Stimulated activated naive CD8-positive, alpha-beta T cell treated with anti-CD3 and anti-CD28 coated beads, Interleukin-15, Interleukin-2, amounts not matched to agents 100 U/mL and 50 U/mL, for 24 hours (primary cell): Measurements from ENCODE around the gene DENND1B.
"Not testable (repeated sequence)": the region's sequence is repeated elsewhere in the genome, so short reads cannot be mapped to it uniquely, and the experiment has no call there.

Experiments used
- ATAC-seq: fragments of 150-1000 bp; cut with Tn5 transposase; one replicate; pipeline ENCODE4 v1.10.0; 2021
- DNase-seq: peaks from one replicate; pipeline ENCODE4 v3.0.0; 2021

Gene DENND1B

DNA sequence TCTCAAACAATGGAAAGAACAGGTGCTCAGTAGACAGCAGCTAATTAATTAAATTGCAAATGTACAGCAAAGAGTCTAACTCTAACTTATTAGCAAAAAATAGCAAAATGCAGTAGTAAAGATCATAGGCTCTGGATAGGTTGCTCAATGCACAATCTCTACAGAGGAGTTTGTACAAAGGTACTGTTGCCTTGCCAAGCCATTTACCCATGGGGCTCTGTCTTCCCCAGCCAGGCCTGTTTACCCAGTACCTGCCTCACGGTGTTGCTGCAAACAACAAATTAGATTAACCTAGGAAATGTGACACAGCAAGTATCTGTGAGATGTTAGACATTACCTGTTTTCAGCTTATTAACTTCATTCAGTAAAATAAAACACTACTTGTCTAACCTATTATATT lies 222.0 kb downstream of the DENND1B start:
- no peak for ATAC-seq
- DNase-seq: no peak

GRCh38 chr1:197546989-197547388 lies 228.3 kb downstream of the DENND1B start:
- ATAC-seq (no peak), DNase-seq (no peak)

DNA sequence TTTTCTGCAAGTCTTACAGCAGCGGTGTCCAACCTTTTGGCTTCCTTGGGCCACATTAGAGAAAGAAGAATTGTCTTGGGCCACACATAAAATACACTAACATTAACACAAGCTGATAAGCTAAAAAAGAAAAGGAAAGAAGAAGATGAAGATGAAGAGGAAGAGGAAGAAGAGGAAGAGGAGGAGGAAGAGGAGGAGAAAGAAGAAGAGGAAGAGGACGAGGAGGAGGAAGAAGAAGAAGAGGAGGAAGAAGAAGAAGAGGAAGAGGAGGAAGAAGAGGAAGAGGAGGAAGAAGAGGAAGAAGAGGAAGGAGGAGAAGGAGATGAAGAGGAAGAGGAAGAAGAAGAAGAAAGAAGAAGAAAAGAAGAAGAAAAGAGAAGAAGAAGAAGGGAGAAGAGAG lies 230.7 kb downstream of the DENND1B start:
- no peak for DNase-seq
- ATAC-seq: no peak

- no peak for ATAC-seq
- DNase-seq: no peak
Observed at GRCh38 chr1:197544130-197544529, 231.2 kb downstream of the DENND1B start.

GRCh38 chr1:197541411-197541810 lies 233.9 kb downstream of the DENND1B start:
- ATAC-seq (no peak), DNase-seq (no peak)

DNA sequence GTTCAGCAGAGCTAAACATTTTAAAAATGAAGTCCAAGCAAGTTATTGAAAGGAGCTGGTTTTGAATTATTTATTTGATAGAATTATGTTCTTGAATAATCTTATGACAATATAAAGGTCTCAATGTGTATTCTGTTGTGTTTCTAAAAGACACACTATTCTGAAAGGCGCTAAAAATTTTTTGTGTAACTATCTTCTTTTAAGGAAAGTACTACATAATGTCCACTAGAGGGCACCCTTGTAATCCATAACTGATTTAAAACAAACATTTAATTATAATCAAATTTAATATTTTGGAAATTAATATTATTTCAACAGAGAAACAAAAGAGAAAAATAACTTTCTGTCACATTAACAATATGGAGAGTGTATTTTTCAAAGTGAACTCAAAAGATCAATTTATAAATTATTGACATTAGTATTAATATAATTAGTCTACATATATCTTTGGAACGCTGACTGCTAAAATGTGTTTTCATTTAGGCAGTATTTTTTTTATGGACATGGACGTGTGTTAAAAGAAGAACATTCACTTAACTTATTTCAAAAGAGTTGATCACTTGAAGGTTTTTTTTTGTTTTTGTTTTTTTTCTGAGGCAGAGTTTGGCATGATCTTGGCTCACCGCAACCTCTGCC lies 248.4 kb downstream of the DENND1B start:
- DNase-seq (no peak), ATAC-seq (no peak)

DNA sequence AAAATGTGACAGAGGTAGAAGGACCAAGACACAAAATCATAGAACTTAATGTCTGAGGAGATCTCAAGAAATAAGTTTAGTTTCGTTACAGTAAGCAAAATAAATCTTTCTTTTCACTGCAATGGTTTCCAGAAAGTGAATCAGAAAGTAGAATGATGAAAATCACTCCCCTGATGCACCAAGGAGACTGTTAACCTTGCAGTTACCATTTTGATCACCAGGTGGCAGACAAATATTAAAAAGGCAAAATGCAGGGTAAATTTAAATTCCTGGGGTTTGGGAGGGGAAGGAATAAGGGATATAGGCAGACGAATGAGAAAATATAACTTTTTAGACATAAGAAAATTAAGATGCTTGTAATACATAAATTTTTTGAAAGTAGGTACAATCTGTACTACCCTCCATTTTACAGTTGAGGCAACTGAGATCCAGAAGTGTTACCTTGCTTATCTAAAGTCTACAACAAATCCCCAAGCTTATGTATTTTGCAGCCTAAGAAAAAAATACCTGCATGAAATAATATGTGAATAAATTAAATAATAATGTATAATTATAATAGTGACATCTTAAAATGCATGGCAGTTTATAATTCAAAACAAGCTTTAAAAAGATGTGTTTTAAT lies 254.1 kb downstream of the DENND1B start:
- no peak for ATAC-seq
- peak; percentile 17 for DNase-seq

GRCh38 chr1:197519741-197520334 lies 255.4 kb downstream of the DENND1B start:
- ATAC-seq (no peak), DNase-seq (no peak)

DNA sequence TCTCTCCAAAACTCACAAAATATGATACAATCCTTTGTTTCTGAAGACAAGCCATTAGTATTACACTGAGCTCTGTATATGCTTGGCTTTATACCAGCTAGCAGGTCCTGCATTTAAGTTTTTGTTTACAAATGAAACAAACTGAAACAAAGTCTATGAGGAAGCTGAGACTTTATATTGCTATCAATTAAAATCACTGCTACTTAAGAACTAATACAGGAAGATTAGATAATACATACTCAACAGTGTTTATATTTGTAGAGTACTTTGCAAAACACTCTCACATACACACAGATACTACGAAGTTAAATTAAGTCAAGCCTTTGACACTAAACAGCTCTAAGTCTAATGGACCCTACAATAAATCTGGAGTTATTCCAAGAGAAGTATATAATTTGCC lies 259.9 kb downstream of the DENND1B start:
- ATAC-seq (no peak), DNase-seq (no peak)

- ATAC-seq (no peak), DNase-seq (no peak)
Observed at GRCh38 chr1:197510691-197511378, 264.4 kb downstream of the DENND1B start.

GRCh38 chr1:197496722-197497121 lies 278.6 kb downstream of the DENND1B start:
- DNase-seq (no peak), ATAC-seq (no peak)

DNA sequence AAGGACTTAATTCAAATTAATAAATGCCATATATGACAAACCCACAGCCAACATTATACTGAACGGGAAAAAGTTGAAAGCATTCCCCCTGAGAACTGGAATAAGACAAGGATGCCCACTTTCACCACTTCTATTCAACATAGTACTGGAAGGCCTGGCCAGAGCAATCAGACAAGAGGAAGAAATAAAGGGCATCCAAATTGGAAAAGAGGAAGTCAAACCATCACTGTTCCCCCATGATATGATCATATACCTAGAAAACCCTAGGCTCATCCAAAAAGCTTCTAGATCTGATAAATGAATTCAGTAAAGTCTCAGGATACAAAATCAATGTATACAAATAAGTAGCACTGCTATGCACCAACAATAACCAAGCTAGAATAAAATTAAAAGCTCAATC lies 283.8 kb downstream of the DENND1B start:
- ATAC-seq, DNase-seq: not testable (repeated sequence)

- DNase-seq (no peak), ATAC-seq (no peak)
Observed at GRCh38 chr1:197486946-197487345, 288.3 kb downstream of the DENND1B start.

DNA sequence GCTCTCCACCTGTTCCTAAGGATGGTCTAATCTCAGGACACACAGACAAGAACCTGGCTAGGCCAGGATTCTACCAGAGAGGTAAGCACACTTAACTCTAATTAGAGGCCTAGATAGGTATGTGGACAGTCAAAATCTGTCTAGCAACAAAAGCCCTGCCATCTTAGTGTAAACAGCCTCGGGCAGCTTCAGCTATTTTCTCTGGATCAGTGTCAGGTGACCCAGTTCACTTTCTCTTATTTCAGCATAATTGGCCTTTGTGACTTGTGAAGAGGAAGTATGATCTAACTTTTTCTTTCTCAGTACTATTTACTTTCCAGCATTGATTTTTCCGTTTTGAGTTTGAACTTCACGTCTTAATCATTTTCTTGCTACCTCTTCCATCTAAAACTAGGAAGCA lies 289.5 kb downstream of the DENND1B start:
- DNase-seq: no peak
- ATAC-seq: no peak

DNA sequence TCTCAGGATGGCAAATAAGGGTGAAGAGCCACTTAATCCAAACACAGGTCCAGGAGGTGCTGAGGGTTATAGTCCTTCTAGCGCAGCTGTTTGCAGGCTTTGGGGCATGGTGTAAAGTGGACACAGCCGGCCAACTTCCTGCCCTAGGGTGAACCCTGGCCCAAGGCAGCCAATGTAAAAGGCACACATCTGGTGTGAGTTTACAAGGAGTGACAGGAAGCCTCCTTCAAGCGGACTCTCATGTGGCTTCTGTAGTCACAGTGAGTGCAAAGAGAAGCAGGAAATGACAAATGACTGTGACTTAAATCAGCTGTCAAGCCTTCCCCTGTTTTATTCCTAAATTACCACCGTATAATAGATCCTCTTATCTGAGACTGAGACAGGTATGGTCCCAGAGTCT lies 294.2 kb downstream of the DENND1B start:
- peak; percentile 6 for DNase-seq
- ATAC-seq: peak; percentile 59

GRCh38 chr1:197480446-197480845 lies 294.8 kb downstream of the DENND1B start:
- no peak for ATAC-seq
- no peak for DNase-seq

DNA sequence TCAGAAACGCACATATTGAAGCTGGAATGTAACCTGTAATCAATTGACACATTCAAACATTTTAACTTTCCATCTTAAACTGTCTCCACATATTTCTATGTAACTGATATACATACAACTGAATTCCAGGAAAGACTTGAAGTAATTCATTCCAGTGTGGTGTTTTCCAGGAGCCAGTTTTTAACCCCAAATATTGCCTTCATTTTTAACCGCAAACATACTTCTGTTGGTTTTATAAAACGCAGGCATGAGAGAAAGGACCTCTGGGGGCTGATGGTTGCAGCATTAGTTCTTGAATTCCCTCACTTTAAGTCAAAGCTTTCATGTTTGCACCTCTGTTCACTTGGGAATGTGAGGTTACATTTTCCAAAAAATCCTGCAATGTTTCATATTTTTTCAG lies 303.1 kb downstream of the DENND1B start:
- ATAC-seq (no peak), DNase-seq (no peak)

DNA sequence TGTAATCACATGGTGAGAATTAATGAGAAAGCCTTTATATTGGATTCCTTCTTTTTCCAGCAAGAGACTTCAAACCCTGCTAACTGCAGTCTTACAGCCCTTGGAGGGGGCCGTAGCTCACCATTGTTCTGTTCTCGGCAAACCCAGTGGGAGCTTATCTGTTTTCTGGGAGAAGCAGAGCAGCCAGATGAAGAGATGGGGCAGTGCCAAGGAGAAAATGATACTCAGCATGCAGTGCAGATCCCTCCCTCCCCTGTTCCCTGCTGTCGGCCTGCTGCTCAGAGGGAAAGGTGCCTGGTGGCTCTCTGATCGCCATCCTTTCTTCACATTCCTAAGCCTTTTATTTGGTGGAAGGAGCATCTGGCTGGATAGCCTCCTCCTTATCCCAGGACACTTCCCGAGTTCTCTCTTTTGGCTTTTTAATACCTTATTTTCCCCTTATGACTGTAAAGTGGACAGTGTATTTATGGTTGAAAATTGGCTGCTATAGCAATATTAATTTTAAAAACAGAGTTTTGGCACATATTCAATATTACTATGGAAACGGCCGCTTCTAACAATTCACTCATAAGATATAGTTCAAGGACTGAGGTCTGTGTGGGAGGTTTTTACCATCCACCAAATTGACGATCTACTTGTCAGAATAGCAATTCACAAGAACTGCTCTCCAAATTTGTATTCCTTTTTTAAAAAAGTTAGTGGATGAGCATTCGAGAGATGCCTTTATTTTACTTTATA lies 303.9 kb downstream of the DENND1B start:
- ATAC-seq (no peak), DNase-seq (no peak)

DNA sequence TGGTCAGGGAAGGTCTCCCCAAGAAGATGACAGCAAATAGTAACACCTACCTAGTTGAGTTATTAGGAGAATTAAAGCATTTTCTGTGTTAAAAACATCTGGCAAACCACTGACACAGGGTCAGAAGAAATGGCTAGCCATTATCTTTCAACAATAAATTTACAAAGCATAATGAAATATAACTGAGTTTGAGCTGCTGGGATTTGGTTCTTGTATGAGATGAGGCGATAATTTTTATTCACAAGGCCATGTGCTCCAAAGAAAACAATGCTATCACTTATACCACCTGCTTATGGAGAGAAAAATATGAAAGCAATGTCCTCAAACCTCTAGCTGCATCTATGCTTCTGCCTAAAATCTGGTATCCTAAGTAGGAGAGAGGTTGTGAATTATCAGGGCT lies 304.9 kb downstream of the DENND1B start:
- ATAC-seq (no peak), DNase-seq (no peak)

DNA sequence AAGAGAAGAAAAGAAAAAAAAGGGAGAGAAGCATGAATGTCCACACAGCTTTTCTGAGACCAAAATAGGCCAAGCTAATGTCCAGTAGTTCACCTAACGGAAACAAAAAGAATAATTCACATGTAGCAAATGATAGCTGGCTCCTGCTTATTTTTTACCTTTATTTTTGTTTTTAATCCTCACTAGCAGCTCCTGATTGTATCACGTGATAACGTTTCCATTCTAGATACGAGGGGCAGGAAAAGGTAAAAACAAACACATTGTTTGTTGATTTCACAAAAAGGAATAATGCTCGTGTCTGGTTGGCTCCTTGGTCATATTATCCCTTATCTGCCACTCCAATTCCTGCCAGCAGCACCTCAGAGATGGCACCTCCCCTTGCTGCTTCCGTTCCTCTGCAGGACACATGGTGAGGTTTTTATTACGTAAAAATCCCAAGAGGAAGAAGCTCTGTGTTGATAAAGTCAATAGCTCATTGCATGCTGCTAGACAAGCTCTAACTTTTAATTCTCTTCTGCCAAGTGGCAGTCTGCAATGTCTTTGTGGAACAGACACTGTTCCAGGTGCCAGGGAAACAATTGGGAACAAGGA lies 305.6 kb downstream of the DENND1B start:
- ATAC-seq: no peak
- no peak for DNase-seq

- ATAC-seq: no peak
Observed at GRCh38 chr1:197468543-197469175, 306.6 kb downstream of the DENND1B start.

DNA sequence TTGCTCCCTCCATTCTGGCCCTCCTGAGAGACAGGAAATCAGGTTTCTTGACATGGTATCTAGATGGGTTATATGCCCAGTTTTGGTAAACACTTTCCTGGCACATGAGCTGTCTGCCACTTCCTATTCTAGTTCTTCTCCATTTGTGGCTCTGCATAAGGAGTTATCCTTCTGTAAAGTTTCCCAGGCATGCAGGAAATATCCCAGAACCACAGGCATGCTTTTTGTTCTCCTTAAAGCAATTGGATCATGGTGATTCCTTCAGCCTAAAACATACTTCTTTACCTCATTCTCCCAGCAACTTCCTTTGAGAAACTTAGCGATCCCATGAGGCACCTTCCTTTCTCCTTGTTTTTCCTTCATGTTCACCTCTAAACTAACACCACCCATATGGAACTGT lies 307.4 kb downstream of the DENND1B start:
- no peak for ATAC-seq
- DNase-seq: no peak

More at GRCh38 chr1:197468543-197469175, 306.6 kb downstream of the DENND1B start:
- DNase-seq: no peak
